ENCODE results near the gene DNAJB2. TPM values are rescaled to one million over a fixed set of nuclear protein-coding genes. Genes with fewer than 3 reads are reported as not detected.
A peak's percentile ranks its signal among the peaks of the same experiment; 100 is the strongest.

The DNAJB2 gene
- total RNA-seq, 6 experiments from 2014 or later = 39.7 to 45.4 (median 41.5) TPM

- Mint-ChIP-seq H3K27me3 (ENCODE audit: insufficient read depth) (peaks cover 2% of the 10 kb centered on the region; the same call in 1 of the 2 replicates), H3K9me3 (no peaks in the 10 kb centered on the region), H3K27ac (peak overlapping the region; percentile 97), H3K4me3 (peak overlapping the region; percentile 52), H3K36me3 (ENCODE audit: low read depth) (peaks cover 9% of the 10 kb centered on the region; the same call in 1 of the 2 replicates), H3K4me1 (ENCODE audit: low read depth) (peaks cover 56% of the 10 kb centered on the region)
- peak; percentile 80 for DNase-seq
- TF ChIP-seq CTCF (IDR thresholded peaks at IDR 0.05) = peak; percentile 98
Observed at GRCh38 chr2:219277703-219278654, 1.2 kb upstream of the DNAJB2 start.

DNA sequence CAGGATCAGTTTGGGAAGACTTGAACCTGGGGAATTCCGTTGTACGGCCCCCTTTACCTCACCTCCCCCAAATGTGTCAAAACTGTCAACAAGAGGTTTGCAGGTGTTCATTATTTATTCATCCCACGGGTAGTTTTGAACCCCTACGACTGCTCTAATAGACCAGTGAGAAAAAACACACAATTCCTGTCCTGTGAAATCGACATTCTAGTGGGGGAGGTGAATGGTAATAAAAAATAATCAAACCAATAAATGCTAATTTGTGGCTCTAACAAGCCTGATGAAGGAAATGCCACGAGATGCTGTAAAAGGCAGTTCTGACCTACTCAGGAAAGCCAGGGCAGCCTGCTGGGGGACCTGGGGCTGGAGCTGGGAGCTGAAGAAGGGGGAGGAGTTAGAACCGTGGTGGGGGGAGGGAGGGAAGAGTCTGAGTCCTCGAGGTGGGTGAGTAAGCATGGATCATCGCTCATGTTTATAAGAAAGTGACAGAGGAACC is 463 bp upstream of the DNAJB2 start:
- Mint-ChIP-seq H3K9me3 (no peaks in the 10 kb centered on the region), H3K27ac (peak overlapping the region; percentile 97), H3K27me3 (ENCODE audit: insufficient read depth) (peaks cover 2% of the 10 kb centered on the region; the same call in 1 of the 2 replicates), H3K4me1 (ENCODE audit: low read depth) (peaks cover 49% of the 10 kb centered on the region), H3K36me3 (ENCODE audit: low read depth) (peaks cover 12% of the 10 kb centered on the region; the same call in 1 of the 2 replicates), H3K4me3 (peak overlapping the region; percentile 95)
- no peak for DNase-seq
- TF ChIP-seq CTCF (IDR thresholded peaks at IDR 0.05) = no peak

DNA sequence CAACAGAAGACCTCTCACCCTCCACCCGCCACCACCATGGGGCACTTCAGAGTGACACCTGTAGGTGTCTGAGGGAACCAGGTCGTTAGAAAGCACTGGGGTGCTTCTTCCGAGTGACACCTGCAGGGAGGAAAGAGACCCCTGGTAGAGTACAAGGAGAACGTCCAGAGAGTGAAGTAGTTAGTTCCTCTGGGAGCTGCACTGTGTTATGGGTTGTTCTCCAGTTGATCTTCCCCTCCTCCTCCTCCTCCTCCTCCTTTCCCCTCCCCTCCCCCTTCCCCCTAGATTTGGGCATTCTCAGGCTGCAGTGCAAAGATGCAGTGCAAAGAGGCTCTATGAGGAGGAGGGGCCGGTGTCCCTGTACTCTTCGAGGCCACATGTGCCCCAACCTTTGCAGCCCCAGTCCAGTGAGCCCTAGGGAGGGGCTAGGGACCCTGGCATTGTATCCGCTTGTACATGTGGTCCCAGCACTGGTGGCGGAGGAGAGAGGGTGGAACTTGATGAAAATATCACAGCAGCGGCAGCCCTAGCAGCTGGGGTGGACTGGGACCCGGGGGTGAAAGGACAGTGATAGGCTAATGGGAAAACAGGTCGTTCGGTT is 850 bp downstream of the DNAJB2 start:
- Mint-ChIP-seq H3K9me3 (no peaks in the 10 kb centered on the region), H3K27me3 (ENCODE audit: insufficient read depth) (peaks cover 2% of the 10 kb centered on the region; the same call in 1 of the 2 replicates), H3K4me3 (peak overlapping the region; percentile 95), H3K27ac (peak overlapping the region; percentile 97), H3K4me1 (ENCODE audit: low read depth) (peaks cover 36% of the 10 kb centered on the region), H3K36me3 (ENCODE audit: low read depth) (peaks cover 12% of the 10 kb centered on the region; the same call in 1 of the 2 replicates)
- no peak for DNase-seq
- peak; percentile 29; the same call in 1 of the 2 replicates for TF ChIP-seq CTCF (IDR thresholded peaks at IDR 0.05)

DNA sequence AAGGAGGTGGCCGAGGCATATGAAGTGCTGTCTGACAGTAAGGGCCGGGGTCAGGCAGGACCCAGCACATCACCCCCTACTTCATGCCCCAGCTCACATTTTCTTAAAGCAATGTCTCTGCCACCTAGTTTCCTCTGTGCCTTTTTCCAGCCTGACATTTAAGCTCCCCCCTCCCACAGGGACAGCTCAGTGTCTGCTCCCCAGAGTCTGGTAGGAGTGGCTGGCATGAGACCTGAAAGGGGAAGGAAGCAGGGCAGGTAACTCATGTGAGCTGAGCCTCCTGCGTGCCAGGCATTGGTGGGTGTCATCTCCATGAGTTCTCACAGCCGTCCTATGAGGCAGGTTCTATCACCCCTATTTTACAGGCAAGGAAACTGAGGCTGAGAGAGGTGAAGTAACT is 1.5 kb downstream of the DNAJB2 start:
- H3K4me1 Mint-ChIP-seq (ENCODE audit: low read depth) = peaks cover 35% of the 10 kb centered on the region
- DNase-seq = no peak
- peaks cover 2% of the 10 kb centered on the region; the same call in 1 of the 2 replicates for H3K27me3 Mint-ChIP-seq (ENCODE audit: insufficient read depth)
- peak overlapping the region; percentile 97; the same call in 1 of the 2 replicates for H3K27ac Mint-ChIP-seq
- TF ChIP-seq CTCF (IDR thresholded peaks at IDR 0.05) = no peak
- peaks cover 12% of the 10 kb centered on the region; the same call in 1 of the 2 replicates for H3K36me3 Mint-ChIP-seq (ENCODE audit: low read depth)
- H3K4me3 Mint-ChIP-seq = peak overlapping the region; percentile 95
- H3K9me3 Mint-ChIP-seq = no peaks in the 10 kb centered on the region

DNA sequence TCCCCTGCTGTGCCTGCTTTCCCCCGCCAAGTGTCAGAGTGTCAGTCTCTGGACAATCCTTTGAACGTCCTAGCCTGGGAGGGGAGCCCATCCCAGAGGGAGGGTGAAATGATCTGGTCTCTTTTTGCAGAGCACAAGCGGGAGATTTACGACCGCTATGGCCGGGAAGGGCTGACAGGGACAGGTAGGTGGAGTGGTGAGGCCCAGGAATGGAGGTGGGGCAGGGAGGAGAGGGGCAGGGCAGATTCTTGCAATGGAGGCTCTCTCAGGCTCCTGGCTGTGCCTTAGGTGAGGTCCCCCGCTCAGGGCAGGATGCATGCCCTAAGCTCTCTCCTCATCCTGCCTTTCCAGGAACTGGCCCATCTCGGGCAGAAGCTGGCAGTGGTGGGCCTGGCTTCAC is 2.4 kb downstream of the DNAJB2 start:
- Mint-ChIP-seq H3K27ac (no peak overlapping the region; the same call in 1 of the 2 replicates), H3K36me3 (ENCODE audit: low read depth) (peaks cover 12% of the 10 kb centered on the region; the same call in 1 of the 2 replicates), H3K4me1 (ENCODE audit: low read depth) (peaks cover 42% of the 10 kb centered on the region), H3K9me3 (no peaks in the 10 kb centered on the region), H3K27me3 (ENCODE audit: insufficient read depth) (peaks cover 2% of the 10 kb centered on the region; the same call in 1 of the 2 replicates), H3K4me3 (0 out of 2 replicates have a peak overlapping the region, but pooled peaks have one; percentile 95)
- no peak for TF ChIP-seq CTCF (IDR thresholded peaks at IDR 0.05)
- DNase-seq = no peak
